Embryonic facial prominence (tissue), 1 donor: ENCODE results near the gene EIF3K.
"Not testable (repeated sequence)": the region's sequence is repeated elsewhere in the genome, so short reads cannot be mapped to it uniquely, and the experiment has no call there.

Experiments used
- DNase-seq: peaks from one replicate; pipeline ENCODE4 v3.0.0-alpha.2; 2016; ENCODE audit errors: extremely low spot score

Gene EIF3K

GRCh38 chr19:38618590-38619360 lies at the start of gene EIF3K:
Gene EIF3K (plus strand): TSS chr19:38619188. CDS start chr19:38619269, 81 bp downstream.
- peak; percentile 94 for DNase-seq

- DNase-seq = no peak
Measured at GRCh38 chr19:38569368-38569983, 49.5 kb upstream of the EIF3K start.

GRCh38 chr19:38571682-38572081 lies 47.3 kb upstream of the EIF3K start:
- no peak for DNase-seq

GRCh38 chr19:38577826-38578225 lies 41.2 kb upstream of the EIF3K start:
- no peak for DNase-seq

- not testable (repeated sequence) for DNase-seq
Measured at GRCh38 chr19:38579304-38579703, 39.7 kb upstream of the EIF3K start.

- DNase-seq = no peak
Measured at GRCh38 chr19:38580080-38580479, 38.9 kb upstream of the EIF3K start.

- DNase-seq = no peak
Measured at GRCh38 chr19:38583219-38583984, 35.6 kb upstream of the EIF3K start.

- DNase-seq = no peak
Measured at GRCh38 chr19:38583985-38584305, 35.0 kb upstream of the EIF3K start.

- no peak for DNase-seq
Measured at GRCh38 chr19:38587562-38587961, 31.4 kb upstream of the EIF3K start.

- no peak for DNase-seq
Measured at GRCh38 chr19:38588041-38588440, 30.9 kb upstream of the EIF3K start.

- DNase-seq = no peak
Measured at GRCh38 chr19:38592940-38593339, 26.0 kb upstream of the EIF3K start.

GRCh38 chr19:38596057-38596981 lies 22.7 kb upstream of the EIF3K start:
- no peak for DNase-seq

GRCh38 chr19:38597075-38597474 lies 21.9 kb upstream of the EIF3K start:
- DNase-seq = no peak

- DNase-seq = no peak
Measured at GRCh38 chr19:38599722-38600121, 19.3 kb upstream of the EIF3K start.

GRCh38 chr19:38602856-38603255 lies 16.1 kb upstream of the EIF3K start:
- DNase-seq = not testable (repeated sequence)

- DNase-seq = no peak
Measured at GRCh38 chr19:38606131-38606530, 12.9 kb upstream of the EIF3K start.

GRCh38 chr19:38614289-38614688 lies 4.7 kb upstream of the EIF3K start:
- DNase-seq = no peak

- DNase-seq = no peak
Measured at GRCh38 chr19:38615007-38615581, 3.9 kb upstream of the EIF3K start.

GRCh38 chr19:38616265-38616664 lies 2.7 kb upstream of the EIF3K start:
- no peak for DNase-seq

- DNase-seq = no peak
Measured at GRCh38 chr19:38617283-38617763, 1.7 kb upstream of the EIF3K start.
